GM23338 (cell line): Measurements from ENCODE around the gene VAV3. TPM values are rescaled to one million over a fixed set of nuclear protein-coding genes. Genes with fewer than 3 reads are reported as not detected.

ENCODE experiments used
- ATAC-seq: fragments of 200-7000 bp; cut with Tn5 transposase; 3 replicates; pipeline ENCODE4 v1.9.1; 2020
- DNase-seq: peaks from one replicate; pipeline ENCODE4 v3.0.0-alpha.2; 2015; ENCODE audit warnings: low spot score
- H2AFZ ChIP-seq: fragments of 200-600 bp; sonication (generic); 2 replicates; pipeline ENCODE4 v1.8.0; 2016; ENCODE audit warnings: antibody characterized with exemption, mild to moderate bottlenecking, moderate library complexity
- H3F3A ChIP-seq: fragments of 200-600 bp; sonication (generic); replicated peaks from 2 replicates; pipeline ENCODE4 v1.8.0; 2017; ENCODE audit warnings: antibody characterized with exemption, mixed run types, low read depth
- H3K27ac ChIP-seq: fragments of 200-600 bp; sonication (generic); 2 replicates; pipeline ENCODE4 v1.6.1; 2016; ENCODE audit warnings: low read depth
- H3K27me3 ChIP-seq: fragments of 200-600 bp; sonication (generic); 2 replicates; pipeline ENCODE4 v1.8.0; 2016; ENCODE audit warnings: mild to moderate bottlenecking, mixed run types, moderate library complexity; ENCODE audit not compliant: insufficient read depth
- H3K36me3 ChIP-seq: fragments of 200-600 bp; sonication (generic); 2 replicates; pipeline ENCODE4 v1.8.0; 2016; ENCODE audit warnings: mild to moderate bottlenecking; ENCODE audit not compliant: insufficient read depth
- H3K4me1 ChIP-seq: fragments of 200-600 bp; sonication (generic); 2 replicates; pipeline ENCODE4 v1.8.0; 2016; ENCODE audit warnings: mild to moderate bottlenecking, moderate library complexity; ENCODE audit not compliant: insufficient read depth
- H3K4me2 ChIP-seq: fragments of 200-600 bp; sonication (generic); 2 replicates; pipeline ENCODE4 v1.7.1; 2017; ENCODE audit warnings: mixed run types
- H3K4me3 ChIP-seq: fragments of 200-600 bp; sonication (generic); 2 replicates; pipeline ENCODE4 v1.6.1; 2016; ENCODE audit warnings: mixed run types
- H3K79me2 ChIP-seq: fragments of 200-600 bp; sonication (generic); replicated peaks from 2 replicates; pipeline ENCODE4 v1.8.0; 2017; ENCODE audit warnings: mild to moderate bottlenecking; ENCODE audit not compliant: insufficient read depth
- H3K9me2 ChIP-seq: fragments of 200-600 bp; sonication (generic); 2 replicates; pipeline ENCODE4 v1.8.0; 2017; ENCODE audit not compliant: insufficient read depth
- H4K20me1 ChIP-seq: fragments of 200-600 bp; sonication (generic); replicated peaks from 2 replicates; pipeline ENCODE4 v1.8.0; 2017; ENCODE audit warnings: mild to moderate bottlenecking; ENCODE audit not compliant: insufficient read depth
- H3K27ac Mint-ChIP-seq: 2 replicates; pipeline ENCODE4 v1.8.0; 2020; ENCODE audit warnings: inconsistent platforms, mild to moderate bottlenecking, moderate library complexity, mixed read lengths
- H3K27me3 Mint-ChIP-seq: 3 replicates; pipeline ENCODE4 v1.8.0; 2022; ENCODE audit warnings: low read depth, mild to moderate bottlenecking, moderate library complexity, mixed read lengths, inconsistent platforms; ENCODE audit not compliant: insufficient read depth, poor library complexity
- H3K36me3 Mint-ChIP-seq: 3 replicates; pipeline ENCODE4 v1.8.0; 2021; ENCODE audit warnings: low read depth, mild to moderate bottlenecking, inconsistent platforms, moderate library complexity, mixed read lengths
- H3K4me1 Mint-ChIP-seq: 3 replicates; pipeline ENCODE4 v1.8.0; 2020; ENCODE audit warnings: mild to moderate bottlenecking, inconsistent platforms, mixed read lengths
- H3K4me3 Mint-ChIP-seq: 3 replicates; pipeline ENCODE4 v1.8.0; 2021; ENCODE audit warnings: moderate library complexity, mild to moderate bottlenecking, inconsistent platforms, mixed read lengths
- H3K9me3 Mint-ChIP-seq: 3 replicates; pipeline ENCODE4 v1.8.0; 2020; ENCODE audit warnings: moderate library complexity, mild to moderate bottlenecking, inconsistent platforms, mixed read lengths
- CREB1 ChIP-seq: fragments of 250-450 bp; sonication (Bioruptor Pico); IDR thresholded peaks from 2 replicates; pipeline ENCODE4 v1.5.0; 2020; ENCODE audit warnings: low read depth, mild to moderate bottlenecking, moderate library complexity
- EZH2 ChIP-seq: fragments of 200-600 bp; sonication (generic); IDR thresholded peaks from one replicate; pipeline ENCODE4 v1.8.0; 2017; ENCODE audit warnings: antibody characterized with exemption, mild to moderate bottlenecking, low read depth; ENCODE audit not compliant: unreplicated experiment
- JUNB ChIP-seq: IDR thresholded peaks from one replicate; pipeline ENCODE4 v1.6.1; 2016; ENCODE audit warnings: antibody characterized with exemption; ENCODE audit not compliant: unreplicated experiment
- NANOG ChIP-seq: IDR thresholded peaks from 2 replicates; pipeline ENCODE4 v1.6.1; 2016; ENCODE audit warnings: antibody characterized with exemption, borderline replicate concordance
- POLR2AphosphoS5 ChIP-seq: IDR thresholded peaks from 2 replicates; pipeline ENCODE4 v1.6.1; 2016; ENCODE audit warnings: antibody characterized with exemption, low read depth
- STAT1 ChIP-seq: IDR thresholded peaks from one replicate; pipeline ENCODE4 v1.6.1; 2016; ENCODE audit warnings: antibody characterized with exemption; ENCODE audit not compliant: unreplicated experiment
- ZNF114 ChIP-seq: fragments of 250-450 bp; sonication (Bioruptor Pico); IDR thresholded peaks from 2 replicates; pipeline ENCODE4 v1.5.0; 2020; ENCODE audit warnings: mild to moderate bottlenecking, moderate library complexity
- ZNF331 ChIP-seq: fragments of 250-450 bp; sonication (Bioruptor Pico); IDR thresholded peaks from 2 replicates; pipeline ENCODE4 v1.5.0; 2020; ENCODE audit warnings: low read depth, mild to moderate bottlenecking, moderate library complexity
- polyA plus RNA-seq: library from polyadenylated mRNA; unstranded; fragments of >200 nt; fragmentation: Nextera tagmentation; extraction: Ambion mirVana; gene quantifications from 2 replicates; pipeline ENCODE4 v1.2.1, GENCODE V29; 2016
- total RNA-seq: library from RNA; depleted of rRNA; stranded (reverse); fragments of >200 nt; shearing (Covaris generic); gene quantifications from 2 replicates; pipeline ENCODE4 v1.2.3, GENCODE V29; 2014
- TF ChIP-seq, protein P1 (sequence below): fragments of 250-450 bp; sonication (Bioruptor Pico); IDR thresholded peaks from 2 replicates; pipeline ENCODE4 v1.5.0; 2020; ENCODE audit warnings: mild to moderate bottlenecking, moderate library complexity
- TF ChIP-seq, protein P2 (sequence below), 2 experiments: fragments of 200-600 bp in 1 of 2; sonication (generic) in 1 of 2; conservative IDR thresholded peaks; 2 replicates each; pipeline versions ENCODE4 v1.5.1 to v1.6.1; 2016 to 2017; ENCODE audit warnings: antibody characterized with exemption in 2 of 2, low read depth in 2 of 2, mild to moderate bottlenecking in 2 of 2, moderate library complexity in 1 of 2
- TF ChIP-seq, protein P3 (sequence below): IDR thresholded peaks from one replicate; pipeline ENCODE4 v1.6.1; 2018; ENCODE audit warnings: antibody characterized with exemption; ENCODE audit not compliant: unreplicated experiment

The VAV3 gene
- total and polyA plus RNA-seq, 2 experiments from 2014 or later = 3.0 to 11.3 TPM

DNA sequence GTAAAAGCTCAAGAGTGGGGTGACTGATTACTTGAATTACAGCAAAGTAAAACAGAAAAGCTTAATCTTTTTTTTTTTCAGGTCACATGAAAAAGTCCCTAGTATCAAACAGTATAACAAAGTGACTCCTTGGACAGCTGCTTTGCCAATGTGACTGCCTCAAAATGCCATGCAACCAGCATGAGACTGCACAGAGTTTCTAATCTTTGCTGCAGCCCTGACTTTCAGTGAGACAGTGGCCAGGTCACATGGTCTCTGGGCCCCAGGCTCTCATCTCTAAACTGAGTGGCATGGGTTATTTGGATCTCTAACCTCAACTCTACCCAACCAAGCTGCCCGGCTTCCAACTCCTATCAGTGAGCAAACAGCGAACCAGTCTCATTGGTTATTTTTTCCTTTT, 169.0 kb downstream of the VAV3 start:
- no peaks in the 10 kb centered on the region for H3K27me3 Mint-ChIP-seq
- no peak overlapping the region for H3K27ac Mint-ChIP-seq
- no peaks in the 10 kb centered on the region for H3F3A ChIP-seq
- no peaks in the 10 kb centered on the region for H3K27me3 ChIP-seq
- peaks cover 4% of the 10 kb centered on the region; the same call in 1 of the 3 replicates for H3K9me3 Mint-ChIP-seq
- H4K20me1 ChIP-seq = no peaks in the 10 kb centered on the region
- no peak overlapping the region for H3K4me3 Mint-ChIP-seq
- no peaks in the 10 kb centered on the region for H3K36me3 ChIP-seq
- peaks cover 4% of the 10 kb centered on the region for H3K4me1 ChIP-seq
- H3K9me2 ChIP-seq = no peaks in the 10 kb centered on the region
- H3K4me3 ChIP-seq = no peak overlapping the region
- no peak for DNase-seq
- no peaks in the 10 kb centered on the region for H3K36me3 Mint-ChIP-seq
- H3K4me2 ChIP-seq = no peak overlapping the region
- TF ChIP-seq, protein P1, sequence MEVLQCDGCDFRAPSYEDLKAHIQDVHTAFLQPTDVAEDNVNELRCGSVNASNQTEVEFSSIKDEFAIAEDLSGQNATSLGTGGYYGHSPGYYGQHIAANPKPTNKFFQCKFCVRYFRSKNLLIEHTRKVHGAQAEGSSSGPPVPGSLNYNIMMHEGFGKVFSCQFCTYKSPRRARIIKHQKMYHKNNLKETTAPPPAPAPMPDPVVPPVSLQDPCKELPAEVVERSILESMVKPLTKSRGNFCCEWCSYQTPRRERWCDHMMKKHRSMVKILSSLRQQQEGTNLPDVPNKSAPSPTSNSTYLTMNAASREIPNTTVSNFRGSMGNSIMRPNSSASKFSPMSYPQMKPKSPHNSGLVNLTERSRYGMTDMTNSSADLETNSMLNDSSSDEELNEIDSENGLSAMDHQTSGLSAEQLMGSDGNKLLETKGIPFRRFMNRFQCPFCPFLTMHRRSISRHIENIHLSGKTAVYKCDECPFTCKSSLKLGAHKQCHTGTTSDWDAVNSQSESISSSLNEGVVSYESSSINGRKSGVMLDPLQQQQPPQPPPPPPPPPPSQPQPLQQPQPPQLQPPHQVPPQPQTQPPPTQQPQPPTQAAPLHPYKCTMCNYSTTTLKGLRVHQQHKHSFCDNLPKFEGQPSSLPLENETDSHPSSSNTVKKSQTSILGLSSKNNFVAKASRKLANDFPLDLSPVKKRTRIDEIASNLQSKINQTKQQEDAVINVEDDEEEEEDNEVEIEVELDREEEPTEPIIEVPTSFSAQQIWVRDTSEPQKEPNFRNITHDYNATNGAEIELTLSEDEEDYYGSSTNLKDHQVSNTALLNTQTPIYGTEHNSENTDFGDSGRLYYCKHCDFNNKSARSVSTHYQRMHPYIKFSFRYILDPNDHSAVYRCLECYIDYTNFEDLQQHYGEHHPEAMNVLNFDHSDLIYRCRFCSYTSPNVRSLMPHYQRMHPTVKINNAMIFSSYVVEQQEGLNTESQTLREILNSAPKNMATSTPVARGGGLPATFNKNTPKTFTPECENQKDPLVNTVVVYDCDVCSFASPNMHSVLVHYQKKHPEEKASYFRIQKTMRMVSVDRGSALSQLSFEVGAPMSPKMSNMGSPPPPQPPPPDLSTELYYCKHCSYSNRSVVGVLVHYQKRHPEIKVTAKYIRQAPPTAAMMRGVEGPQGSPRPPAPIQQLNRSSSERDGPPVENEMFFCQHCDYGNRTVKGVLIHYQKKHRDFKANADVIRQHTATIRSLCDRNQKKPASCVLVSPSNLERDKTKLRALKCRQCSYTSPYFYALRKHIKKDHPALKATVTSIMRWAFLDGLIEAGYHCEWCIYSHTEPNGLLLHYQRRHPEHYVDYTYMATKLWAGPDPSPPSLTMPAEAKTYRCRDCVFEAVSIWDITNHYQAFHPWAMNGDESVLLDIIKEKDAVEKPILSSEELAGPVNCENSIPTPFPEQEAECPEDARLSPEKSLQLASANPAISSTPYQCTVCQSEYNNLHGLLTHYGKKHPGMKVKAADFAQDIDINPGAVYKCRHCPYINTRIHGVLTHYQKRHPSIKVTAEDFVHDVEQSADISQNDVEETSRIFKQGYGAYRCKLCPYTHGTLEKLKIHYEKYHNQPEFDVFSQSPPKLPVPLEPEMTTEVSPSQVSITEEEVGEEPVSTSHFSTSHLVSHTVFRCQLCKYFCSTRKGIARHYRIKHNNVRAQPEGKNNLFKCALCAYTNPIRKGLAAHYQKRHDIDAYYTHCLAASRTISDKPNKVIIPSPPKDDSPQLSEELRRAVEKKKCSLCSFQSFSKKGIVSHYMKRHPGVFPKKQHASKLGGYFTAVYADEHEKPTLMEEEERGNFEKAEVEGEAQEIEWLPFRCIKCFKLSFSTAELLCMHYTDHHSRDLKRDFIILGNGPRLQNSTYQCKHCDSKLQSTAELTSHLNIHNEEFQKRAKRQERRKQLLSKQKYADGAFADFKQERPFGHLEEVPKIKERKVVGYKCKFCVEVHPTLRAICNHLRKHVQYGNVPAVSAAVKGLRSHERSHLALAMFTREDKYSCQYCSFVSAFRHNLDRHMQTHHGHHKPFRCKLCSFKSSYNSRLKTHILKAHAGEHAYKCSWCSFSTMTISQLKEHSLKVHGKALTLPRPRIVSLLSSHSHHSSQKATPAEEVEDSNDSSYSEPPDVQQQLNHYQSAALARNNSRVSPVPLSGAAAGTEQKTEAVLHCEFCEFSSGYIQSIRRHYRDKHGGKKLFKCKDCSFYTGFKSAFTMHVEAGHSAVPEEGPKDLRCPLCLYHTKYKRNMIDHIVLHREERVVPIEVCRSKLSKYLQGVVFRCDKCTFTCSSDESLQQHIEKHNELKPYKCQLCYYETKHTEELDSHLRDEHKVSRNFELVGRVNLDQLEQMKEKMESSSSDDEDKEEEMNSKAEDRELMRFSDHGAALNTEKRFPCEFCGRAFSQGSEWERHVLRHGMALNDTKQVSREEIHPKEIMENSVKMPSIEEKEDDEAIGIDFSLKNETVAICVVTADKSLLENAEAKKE (CRISPR knock-in tag) = no peak
- TF ChIP-seq NANOG (no peak), POLR2AphosphoS5 (no peak), ZNF114 (CRISPR knock-in tag) (no peak), EZH2 (no peak), ZNF331 (CRISPR knock-in tag) (no peak), STAT1 (no peak)
- H3K27ac ChIP-seq = no peak overlapping the region
- no peak for ATAC-seq
- H2AFZ ChIP-seq = no peak overlapping the region
- peaks cover 20% of the 10 kb centered on the region for H3K4me1 Mint-ChIP-seq
- no peaks in the 10 kb centered on the region for H3K79me2 ChIP-seq

DNA sequence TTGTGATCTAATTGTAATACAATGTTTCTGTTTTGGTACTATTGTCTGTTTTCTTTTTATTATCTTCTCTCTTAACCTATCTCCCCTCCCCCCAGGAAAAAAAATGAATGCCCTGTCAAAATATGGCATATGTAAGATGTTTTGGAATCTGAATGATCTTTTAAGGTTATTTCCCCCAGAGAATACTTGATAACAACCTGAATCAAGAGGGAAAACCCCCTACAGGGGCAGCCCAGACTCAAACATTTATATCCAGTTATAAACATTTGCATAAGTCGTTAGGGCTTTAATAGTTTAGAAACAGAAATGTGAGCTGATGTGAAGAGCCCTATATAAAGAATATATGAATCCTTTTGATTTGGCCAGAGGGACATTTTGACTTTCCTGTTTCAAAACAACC, 169.5 kb downstream of the VAV3 start:
- H3K4me2 ChIP-seq = no peak overlapping the region
- no peaks in the 10 kb centered on the region for H3K36me3 ChIP-seq
- no peak overlapping the region for H3K4me3 ChIP-seq
- DNase-seq = no peak
- H3K4me1 ChIP-seq = peaks cover 4% of the 10 kb centered on the region
- H4K20me1 ChIP-seq = no peaks in the 10 kb centered on the region
- Mint-ChIP-seq H3K9me3 (no peaks in the 10 kb centered on the region), H3K27me3 (no peaks in the 10 kb centered on the region), H3K4me3 (no peak overlapping the region), H3K27ac (no peak overlapping the region), H3K4me1 (peaks cover 20% of the 10 kb centered on the region), H3K36me3 (no peaks in the 10 kb centered on the region)
- H3K9me2 ChIP-seq = no peaks in the 10 kb centered on the region
- H2AFZ ChIP-seq = no peak overlapping the region
- ATAC-seq = no peak
- no peak for TF ChIP-seq NANOG
- TF ChIP-seq ZNF331 (CRISPR knock-in tag) = no peak
- TF ChIP-seq POLR2AphosphoS5 = no peak
- TF ChIP-seq EZH2 = no peak
- TF ChIP-seq, protein P2, sequence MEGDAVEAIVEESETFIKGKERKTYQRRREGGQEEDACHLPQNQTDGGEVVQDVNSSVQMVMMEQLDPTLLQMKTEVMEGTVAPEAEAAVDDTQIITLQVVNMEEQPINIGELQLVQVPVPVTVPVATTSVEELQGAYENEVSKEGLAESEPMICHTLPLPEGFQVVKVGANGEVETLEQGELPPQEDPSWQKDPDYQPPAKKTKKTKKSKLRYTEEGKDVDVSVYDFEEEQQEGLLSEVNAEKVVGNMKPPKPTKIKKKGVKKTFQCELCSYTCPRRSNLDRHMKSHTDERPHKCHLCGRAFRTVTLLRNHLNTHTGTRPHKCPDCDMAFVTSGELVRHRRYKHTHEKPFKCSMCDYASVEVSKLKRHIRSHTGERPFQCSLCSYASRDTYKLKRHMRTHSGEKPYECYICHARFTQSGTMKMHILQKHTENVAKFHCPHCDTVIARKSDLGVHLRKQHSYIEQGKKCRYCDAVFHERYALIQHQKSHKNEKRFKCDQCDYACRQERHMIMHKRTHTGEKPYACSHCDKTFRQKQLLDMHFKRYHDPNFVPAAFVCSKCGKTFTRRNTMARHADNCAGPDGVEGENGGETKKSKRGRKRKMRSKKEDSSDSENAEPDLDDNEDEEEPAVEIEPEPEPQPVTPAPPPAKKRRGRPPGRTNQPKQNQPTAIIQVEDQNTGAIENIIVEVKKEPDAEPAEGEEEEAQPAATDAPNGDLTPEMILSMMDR (conservative IDR thresholded peaks at IDR 0.05; ENCODE audit: low read depth in 2 of 2) = no peak
- TF ChIP-seq JUNB = no peak
- TF ChIP-seq, protein P3, sequence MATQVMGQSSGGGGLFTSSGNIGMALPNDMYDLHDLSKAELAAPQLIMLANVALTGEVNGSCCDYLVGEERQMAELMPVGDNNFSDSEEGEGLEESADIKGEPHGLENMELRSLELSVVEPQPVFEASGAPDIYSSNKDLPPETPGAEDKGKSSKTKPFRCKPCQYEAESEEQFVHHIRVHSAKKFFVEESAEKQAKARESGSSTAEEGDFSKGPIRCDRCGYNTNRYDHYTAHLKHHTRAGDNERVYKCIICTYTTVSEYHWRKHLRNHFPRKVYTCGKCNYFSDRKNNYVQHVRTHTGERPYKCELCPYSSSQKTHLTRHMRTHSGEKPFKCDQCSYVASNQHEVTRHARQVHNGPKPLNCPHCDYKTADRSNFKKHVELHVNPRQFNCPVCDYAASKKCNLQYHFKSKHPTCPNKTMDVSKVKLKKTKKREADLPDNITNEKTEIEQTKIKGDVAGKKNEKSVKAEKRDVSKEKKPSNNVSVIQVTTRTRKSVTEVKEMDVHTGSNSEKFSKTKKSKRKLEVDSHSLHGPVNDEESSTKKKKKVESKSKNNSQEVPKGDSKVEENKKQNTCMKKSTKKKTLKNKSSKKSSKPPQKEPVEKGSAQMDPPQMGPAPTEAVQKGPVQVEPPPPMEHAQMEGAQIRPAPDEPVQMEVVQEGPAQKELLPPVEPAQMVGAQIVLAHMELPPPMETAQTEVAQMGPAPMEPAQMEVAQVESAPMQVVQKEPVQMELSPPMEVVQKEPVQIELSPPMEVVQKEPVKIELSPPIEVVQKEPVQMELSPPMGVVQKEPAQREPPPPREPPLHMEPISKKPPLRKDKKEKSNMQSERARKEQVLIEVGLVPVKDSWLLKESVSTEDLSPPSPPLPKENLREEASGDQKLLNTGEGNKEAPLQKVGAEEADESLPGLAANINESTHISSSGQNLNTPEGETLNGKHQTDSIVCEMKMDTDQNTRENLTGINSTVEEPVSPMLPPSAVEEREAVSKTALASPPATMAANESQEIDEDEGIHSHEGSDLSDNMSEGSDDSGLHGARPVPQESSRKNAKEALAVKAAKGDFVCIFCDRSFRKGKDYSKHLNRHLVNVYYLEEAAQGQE = no peak
- TF ChIP-seq CREB1 (CRISPR knock-in tag) = no peak
- no peak overlapping the region for H3K27ac ChIP-seq
- H3F3A ChIP-seq = no peaks in the 10 kb centered on the region
- H3K79me2 ChIP-seq = no peaks in the 10 kb centered on the region
- H3K27me3 ChIP-seq = no peaks in the 10 kb centered on the region
